Activated naive CD8-positive, alpha-beta T cell treated with anti-CD3 and anti-CD28 coated beads for 36 hours (primary cell): ENCODE data around the gene RARRES2. TPM values are rescaled to one million over a fixed set of nuclear protein-coding genes. Genes with fewer than 3 reads are reported as not detected.
"Not testable (repeated sequence)": the region's sequence is repeated elsewhere in the genome, so short reads cannot be mapped to it uniquely, and the experiment has no call there.

Experiments
- DNase-seq: peaks from one replicate; pipeline ENCODE4 v3.0.0; 2021
- H3K27ac Mint-ChIP-seq: one replicate; pipeline ENCODE4 v1.8.0; 2022; ENCODE audit warnings: mild to moderate bottlenecking, moderate library complexity, mixed read lengths
- H3K27me3 Mint-ChIP-seq: one replicate; pipeline ENCODE4 v1.8.0; 2022; ENCODE audit warnings: mild to moderate bottlenecking, mixed read lengths
- H3K36me3 Mint-ChIP-seq: one replicate; pipeline ENCODE4 v1.8.0; 2021; ENCODE audit warnings: mild to moderate bottlenecking, mixed read lengths
- H3K4me1 Mint-ChIP-seq: one replicate; pipeline ENCODE4 v1.8.0; 2021; ENCODE audit warnings: mixed read lengths
- H3K4me3 Mint-ChIP-seq: one replicate; pipeline ENCODE4 v1.8.0; 2022; ENCODE audit warnings: mild to moderate bottlenecking, moderate library complexity, mixed read lengths
- H3K9me3 Mint-ChIP-seq: one replicate; pipeline ENCODE4 v1.8.0; 2022; ENCODE audit warnings: mixed read lengths
- total RNA-seq, 2 experiments: library from RNA; stranded (reverse); gene quantifications; one replicate each; pipeline ENCODE4 v1.2.3, GENCODE V29; 2021

The RARRES2 gene
- total RNA-seq, 2 experiments from 2014 or later: not detected

DNA sequence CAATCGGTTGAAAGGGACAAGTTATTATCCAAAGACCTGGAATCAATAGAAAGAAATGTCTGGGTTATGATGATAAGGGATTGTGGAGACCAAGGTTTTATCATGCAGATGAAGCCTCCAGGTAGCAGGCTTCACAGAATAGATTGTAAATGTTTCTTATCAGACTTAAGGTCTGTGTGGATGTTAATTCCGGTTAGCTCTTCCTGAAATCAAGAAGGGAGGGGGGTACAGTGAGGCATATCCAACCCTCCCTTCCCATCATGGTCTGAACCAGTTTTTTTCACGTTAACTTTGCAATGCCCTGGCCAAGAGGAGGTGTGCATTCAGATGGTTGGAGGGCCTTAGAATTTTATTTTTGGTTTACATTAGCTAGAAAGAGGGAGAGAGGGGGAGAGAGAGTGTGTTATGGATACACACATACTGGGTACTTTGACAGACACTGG is 28.0 kb downstream of the RARRES2 start:
- Mint-ChIP-seq H3K27me3 (no peaks in the 10 kb centered on the region), H3K4me1 (peaks cover 2% of the 10 kb centered on the region), H3K9me3 (no peaks in the 10 kb centered on the region), H3K36me3 (peaks cover 8% of the 10 kb centered on the region), H3K4me3 (no peak overlapping the region), H3K27ac (no peak overlapping the region)
- no peak for DNase-seq

DNA sequence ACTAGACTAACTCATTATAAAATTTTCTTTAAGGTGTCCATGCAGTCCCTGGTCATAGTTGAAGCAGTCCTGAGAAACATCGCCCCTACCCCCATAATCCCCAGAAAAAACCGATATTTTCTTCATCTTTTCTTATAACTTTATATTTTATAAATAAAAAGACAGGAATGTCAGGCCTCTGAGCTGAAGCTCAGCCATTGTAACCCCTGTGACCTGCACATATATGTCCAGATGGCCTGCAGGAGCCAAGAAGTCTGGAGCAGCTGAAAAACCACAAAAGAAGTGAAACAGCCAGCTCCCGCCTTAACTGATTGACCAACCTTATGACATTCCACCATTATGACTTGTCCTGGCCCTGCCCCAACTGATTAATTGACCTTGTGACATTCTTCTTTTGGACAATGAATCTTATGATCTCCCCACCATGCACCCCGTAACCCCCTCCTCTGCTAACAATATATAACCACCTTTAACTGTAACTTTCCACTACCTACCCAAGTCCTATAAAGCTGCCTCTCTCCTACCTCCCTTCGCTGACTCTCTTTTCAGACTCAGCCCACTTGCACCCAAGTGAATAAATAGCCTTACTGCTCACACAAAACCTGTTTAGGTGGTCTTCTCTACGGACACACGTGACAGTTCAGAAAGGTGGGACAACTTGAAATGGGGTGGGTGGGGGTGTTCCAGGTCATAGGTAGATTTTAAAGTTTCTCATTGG is 28.6 kb downstream of the RARRES2 start:
- H3K27ac Mint-ChIP-seq, H3K4me1 Mint-ChIP-seq, H3K9me3 Mint-ChIP-seq, DNase-seq, H3K36me3 Mint-ChIP-seq, H3K4me3 Mint-ChIP-seq, H3K27me3 Mint-ChIP-seq: not testable (repeated sequence)

DNA sequence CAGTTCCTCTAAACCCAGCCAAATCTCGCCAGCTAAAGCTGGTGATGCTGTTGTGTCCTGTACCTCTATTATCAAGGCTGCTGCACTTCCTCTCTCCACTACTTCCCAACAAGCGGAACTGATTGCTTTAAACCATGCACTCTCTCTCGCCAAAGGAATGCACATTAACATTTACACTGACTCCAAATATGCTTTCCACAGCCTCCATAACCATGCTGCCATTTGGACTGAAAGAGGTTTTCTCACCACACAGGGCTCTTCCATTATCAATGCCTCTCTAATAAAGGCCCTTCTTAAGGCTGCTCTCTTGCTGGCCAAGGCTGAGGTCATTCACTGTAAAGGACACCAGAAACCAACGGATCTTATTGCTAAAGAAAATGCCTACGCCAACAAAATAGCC is 29.7 kb downstream of the RARRES2 start:
- Mint-ChIP-seq H3K4me1 (peaks cover 2% of the 10 kb centered on the region), H3K9me3 (no peaks in the 10 kb centered on the region), H3K27ac (no peak overlapping the region), H3K4me3 (no peak overlapping the region), H3K36me3 (no peaks in the 10 kb centered on the region), H3K27me3 (no peaks in the 10 kb centered on the region)
- DNase-seq: no peak

DNA sequence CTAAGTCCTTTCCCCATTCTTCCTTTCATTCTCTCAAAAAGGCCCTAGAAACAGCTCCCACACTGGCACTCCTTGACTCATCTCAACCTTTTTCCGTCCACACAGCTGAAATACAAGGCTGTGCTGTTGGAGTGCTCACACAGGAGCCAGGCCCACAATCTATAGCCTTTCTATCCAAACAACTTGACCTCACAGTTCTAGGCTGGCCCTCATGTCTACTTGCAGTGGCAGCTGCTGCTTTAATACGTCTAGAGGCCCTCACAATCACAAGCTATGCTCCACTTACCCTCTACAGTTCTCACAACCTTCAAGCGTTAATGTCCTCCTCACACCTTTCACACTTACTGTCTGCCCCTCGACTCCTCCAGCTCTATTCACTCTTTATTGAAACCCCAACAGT is 30.3 kb downstream of the RARRES2 start:
- H3K36me3 Mint-ChIP-seq: no peaks in the 10 kb centered on the region
- H3K27ac Mint-ChIP-seq: no peak overlapping the region
- no peaks in the 10 kb centered on the region for H3K27me3 Mint-ChIP-seq
- peaks cover 2% of the 10 kb centered on the region for H3K4me1 Mint-ChIP-seq
- DNase-seq: no peak
- no peaks in the 10 kb centered on the region for H3K9me3 Mint-ChIP-seq
- no peak overlapping the region for H3K4me3 Mint-ChIP-seq

DNA sequence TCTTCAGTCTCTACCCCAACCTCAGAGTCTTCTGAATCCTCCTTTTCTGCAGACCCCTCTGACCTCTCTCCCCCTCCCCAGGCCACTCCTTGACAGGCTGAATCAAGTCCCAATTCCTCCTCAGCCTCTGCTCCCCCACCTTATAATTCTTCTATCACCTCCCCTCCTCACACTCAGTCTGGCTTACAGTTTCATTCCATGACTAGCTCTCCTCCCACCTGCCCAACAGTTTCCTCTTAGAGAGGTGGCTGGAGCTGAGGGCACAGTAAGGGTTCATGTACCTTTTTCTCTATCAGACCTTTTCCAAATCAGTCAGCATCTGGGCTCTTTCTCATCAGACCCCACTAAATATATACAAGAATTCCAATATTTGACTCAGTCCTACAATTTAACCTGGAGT is 32.9 kb downstream of the RARRES2 start:
- DNase-seq: no peak
- Mint-ChIP-seq H3K4me1 (peaks cover 2% of the 10 kb centered on the region), H3K27me3 (no peaks in the 10 kb centered on the region), H3K36me3 (no peaks in the 10 kb centered on the region), H3K27ac (no peak overlapping the region), H3K4me3 (no peak overlapping the region), H3K9me3 (no peaks in the 10 kb centered on the region)

DNA sequence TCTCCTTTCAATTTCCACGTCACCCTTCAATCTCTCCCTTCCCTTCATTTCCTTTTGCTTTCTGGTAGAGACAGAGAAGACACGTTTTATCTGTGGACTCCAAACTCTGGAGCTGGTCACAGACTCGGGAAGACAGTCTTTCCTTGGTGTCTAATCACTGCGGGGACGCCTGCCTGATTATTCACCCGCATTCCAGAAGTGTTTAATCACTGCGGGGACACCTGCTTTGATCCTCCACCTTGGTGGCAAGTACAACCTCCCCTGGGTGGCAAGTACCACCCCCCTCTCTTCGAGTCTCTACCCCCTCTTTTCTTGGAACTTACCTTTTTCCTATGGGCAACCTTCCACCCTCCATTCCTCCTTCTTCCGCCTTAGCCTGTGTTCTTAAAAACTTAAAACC is 33.5 kb downstream of the RARRES2 start:
- H3K9me3 Mint-ChIP-seq: no peaks in the 10 kb centered on the region
- DNase-seq: no peak
- no peak overlapping the region for H3K27ac Mint-ChIP-seq
- peaks cover 2% of the 10 kb centered on the region for H3K4me1 Mint-ChIP-seq
- H3K27me3 Mint-ChIP-seq: no peaks in the 10 kb centered on the region
- H3K36me3 Mint-ChIP-seq: no peaks in the 10 kb centered on the region
- no peak overlapping the region for H3K4me3 Mint-ChIP-seq

DNA sequence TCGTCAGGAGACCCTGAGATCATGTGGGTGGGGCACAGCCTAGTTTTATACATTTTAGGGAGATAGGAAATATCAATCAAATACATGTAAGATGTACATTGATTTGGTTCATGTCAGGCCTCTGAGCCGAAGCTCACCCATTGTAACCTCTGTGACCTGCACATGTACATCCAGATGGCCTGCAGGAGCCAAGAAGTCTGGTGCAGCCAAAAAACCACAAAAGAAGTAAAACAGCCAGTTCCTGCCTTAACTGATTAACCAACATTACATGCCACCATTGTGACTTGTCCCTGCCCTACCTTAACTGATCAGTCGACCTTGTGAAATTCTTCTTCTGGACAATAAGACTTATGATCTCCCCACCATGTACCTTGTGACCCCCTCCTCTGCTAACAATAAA is 34.3 kb downstream of the RARRES2 start:
- Mint-ChIP-seq H3K9me3 (no peaks in the 10 kb centered on the region), H3K4me3 (no peak overlapping the region), H3K36me3 (no peaks in the 10 kb centered on the region), H3K27ac (no peak overlapping the region), H3K4me1 (peaks cover 2% of the 10 kb centered on the region), H3K27me3 (no peaks in the 10 kb centered on the region)
- DNase-seq: no peak

DNA sequence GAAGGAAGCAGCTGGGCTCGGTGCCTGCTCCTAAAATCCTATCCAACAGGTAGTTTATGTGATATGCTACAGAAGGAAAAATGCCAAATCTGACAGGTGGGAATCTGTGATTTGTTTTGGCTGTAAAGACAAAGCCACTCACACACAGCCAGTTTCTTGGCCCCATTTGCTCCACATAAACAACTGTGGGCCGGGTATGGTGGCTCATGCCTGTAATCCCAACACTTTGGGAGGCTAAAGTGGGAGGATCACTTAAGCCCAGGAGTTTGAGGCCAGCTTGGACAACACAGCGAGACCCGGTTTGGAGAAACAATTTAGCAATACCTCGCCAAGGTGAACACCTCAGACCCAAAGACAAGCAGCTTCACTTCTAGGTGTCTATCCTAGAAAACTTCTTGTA is 35.1 kb downstream of the RARRES2 start:
- H3K27me3 Mint-ChIP-seq, H3K36me3 Mint-ChIP-seq, H3K4me1 Mint-ChIP-seq, H3K4me3 Mint-ChIP-seq, H3K9me3 Mint-ChIP-seq, DNase-seq, H3K27ac Mint-ChIP-seq: not testable (repeated sequence)

DNA sequence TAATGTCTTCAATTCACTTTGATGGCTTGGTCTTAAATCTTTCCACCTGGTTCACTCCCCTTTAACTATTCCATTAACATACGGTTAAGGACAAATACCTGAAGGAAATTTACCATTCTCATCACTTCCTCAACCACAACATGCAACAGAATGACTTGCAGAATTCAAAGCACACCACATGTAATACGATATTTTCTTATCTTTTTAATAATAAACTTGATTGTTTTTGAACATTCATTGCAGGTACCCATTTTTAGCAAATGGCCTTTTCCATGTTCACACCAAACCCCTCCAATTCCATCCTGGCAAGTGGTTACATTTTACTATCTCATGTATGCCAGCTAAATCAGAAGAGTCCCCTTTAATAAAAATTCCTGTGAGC is 35.5 kb downstream of the RARRES2 start:
- DNase-seq, H3K27ac Mint-ChIP-seq, H3K4me1 Mint-ChIP-seq, H3K4me3 Mint-ChIP-seq, H3K36me3 Mint-ChIP-seq, H3K9me3 Mint-ChIP-seq, H3K27me3 Mint-ChIP-seq: not testable (repeated sequence)

DNA sequence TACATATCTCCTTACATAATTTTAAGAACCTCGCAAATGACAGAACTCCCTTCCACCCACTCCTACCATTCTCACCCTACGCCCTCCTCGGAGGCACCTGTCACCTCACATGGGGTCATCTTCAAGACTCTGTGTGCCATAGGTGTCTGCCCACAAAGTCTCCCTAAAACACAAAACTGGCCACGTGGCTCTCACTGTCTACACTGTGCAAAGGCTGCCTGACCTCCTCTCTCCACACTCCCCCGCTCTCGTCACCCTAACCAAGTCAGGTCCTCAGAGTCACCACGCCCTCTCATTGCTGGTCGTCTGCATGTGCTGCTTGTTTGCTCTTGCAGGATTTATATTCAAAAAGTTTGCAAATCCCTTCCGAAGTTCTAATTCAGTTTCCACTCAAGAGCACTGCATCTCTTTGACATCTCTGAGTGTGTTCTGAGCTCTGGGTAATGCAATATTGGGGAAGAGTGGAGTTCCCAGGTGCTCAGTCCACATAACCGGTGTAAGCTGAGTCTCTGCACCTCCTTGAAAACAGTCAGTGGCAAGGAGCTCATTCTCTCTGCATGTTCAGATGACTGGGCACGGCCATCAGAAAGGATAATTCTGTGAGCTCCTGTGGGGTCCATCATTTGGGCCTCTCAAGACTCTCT is 36.0 kb downstream of the RARRES2 start:
- H3K9me3 Mint-ChIP-seq, H3K4me1 Mint-ChIP-seq, H3K36me3 Mint-ChIP-seq, DNase-seq, H3K27ac Mint-ChIP-seq, H3K27me3 Mint-ChIP-seq, H3K4me3 Mint-ChIP-seq: not testable (repeated sequence)

DNA sequence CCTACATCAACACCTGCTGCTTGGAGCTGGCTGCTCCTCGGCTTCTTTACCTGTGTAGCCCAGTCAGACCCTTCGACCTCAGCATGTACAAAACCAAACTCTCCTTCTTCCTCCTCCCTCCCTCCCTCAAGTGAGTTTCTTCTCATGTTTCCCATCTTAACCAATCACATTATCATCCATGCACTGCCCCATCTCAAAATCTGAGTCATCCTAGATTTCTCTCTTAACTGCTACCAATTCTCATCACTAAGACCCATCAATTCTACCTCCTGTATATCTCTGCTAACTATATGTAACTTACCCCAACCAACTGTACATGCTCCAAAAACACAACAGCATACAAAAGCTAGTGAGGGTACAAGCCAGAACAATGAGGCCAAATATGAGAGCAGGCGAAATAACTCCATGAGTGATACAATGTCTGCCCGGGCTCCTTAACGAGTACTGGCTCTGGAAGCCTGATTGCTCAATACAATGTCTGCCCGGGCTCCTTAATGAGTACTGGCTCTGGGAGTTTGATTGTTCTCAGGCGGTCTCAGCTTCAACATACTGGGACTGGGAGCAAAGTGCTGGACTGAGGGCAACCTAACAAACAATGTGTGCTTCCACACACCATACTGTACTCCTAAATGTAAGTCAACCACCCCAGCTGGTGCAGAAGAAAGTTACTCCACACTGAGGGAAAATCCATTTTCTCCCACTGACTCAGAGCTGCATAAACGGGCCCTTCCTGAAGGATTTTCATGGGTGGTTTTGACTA is 36.8 kb downstream of the RARRES2 start:
- DNase-seq, H3K4me3 Mint-ChIP-seq, H3K4me1 Mint-ChIP-seq, H3K27me3 Mint-ChIP-seq, H3K9me3 Mint-ChIP-seq, H3K27ac Mint-ChIP-seq, H3K36me3 Mint-ChIP-seq: not testable (repeated sequence)

DNA sequence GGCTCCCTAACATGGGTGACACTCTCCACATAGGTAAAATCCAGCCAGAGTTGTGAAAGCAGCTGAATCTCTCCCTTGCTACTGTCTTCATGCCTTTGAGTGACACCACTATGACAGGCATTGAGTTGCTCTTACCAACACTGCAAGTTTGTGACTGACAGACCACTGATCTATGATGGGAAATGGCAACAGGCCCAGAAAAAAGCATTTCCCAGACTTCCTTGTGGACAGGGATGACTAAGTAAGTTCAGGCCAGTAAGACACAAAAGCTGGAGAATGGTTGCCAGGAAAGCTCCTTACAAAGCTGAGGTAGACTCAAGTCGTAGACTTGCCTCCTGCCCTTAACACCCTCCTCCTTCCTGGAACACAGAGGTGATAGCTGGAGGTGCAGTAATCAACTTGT is 38.5 kb downstream of the RARRES2 start:
- not testable (repeated sequence) for H3K27me3 Mint-ChIP-seq, H3K27ac Mint-ChIP-seq, H3K9me3 Mint-ChIP-seq, DNase-seq, H3K4me1 Mint-ChIP-seq, H3K4me3 Mint-ChIP-seq, H3K36me3 Mint-ChIP-seq

DNA sequence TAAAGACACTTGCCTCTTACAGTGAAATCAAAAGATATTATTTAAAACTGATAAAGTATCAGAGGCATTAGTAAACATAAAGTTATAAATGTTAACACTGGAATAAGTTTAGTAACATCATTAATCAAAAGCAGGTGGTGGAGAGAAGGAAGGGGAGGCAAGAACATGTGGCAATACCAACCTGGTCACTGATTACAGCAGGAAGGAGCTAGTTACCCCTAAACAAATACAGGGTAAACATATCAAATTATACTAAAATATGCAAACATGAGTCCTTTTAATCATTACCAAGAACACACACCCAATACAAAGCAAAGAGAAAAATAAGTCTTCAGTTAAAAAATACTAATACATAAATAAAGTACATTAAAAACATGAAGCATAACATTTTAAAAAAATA is 43.5 kb downstream of the RARRES2 start:
- H3K27ac Mint-ChIP-seq, H3K27me3 Mint-ChIP-seq, H3K4me1 Mint-ChIP-seq, DNase-seq, H3K36me3 Mint-ChIP-seq, H3K4me3 Mint-ChIP-seq, H3K9me3 Mint-ChIP-seq: not testable (repeated sequence)

DNA sequence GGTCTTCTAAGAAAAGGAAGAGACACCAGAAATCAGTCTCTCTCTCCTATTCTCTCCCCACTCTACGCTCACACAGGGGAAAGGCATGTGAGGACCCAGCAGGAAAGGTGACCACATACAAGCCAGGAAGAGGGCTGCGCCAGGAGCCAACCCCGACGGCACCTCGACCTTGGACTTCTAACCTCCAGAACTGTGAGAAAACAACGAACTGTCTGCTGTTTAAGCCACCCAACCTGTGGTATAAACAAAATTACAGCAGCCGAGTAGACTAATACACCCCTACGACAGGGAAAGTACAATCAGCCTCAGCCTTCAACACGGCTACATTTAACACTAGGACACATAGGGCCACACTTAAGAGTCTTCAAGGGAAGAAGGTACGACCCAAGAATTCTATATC is 44.6 kb downstream of the RARRES2 start:
- H3K36me3 Mint-ChIP-seq, H3K9me3 Mint-ChIP-seq, H3K4me3 Mint-ChIP-seq, H3K4me1 Mint-ChIP-seq, H3K27ac Mint-ChIP-seq, H3K27me3 Mint-ChIP-seq, DNase-seq: not testable (repeated sequence)

DNA sequence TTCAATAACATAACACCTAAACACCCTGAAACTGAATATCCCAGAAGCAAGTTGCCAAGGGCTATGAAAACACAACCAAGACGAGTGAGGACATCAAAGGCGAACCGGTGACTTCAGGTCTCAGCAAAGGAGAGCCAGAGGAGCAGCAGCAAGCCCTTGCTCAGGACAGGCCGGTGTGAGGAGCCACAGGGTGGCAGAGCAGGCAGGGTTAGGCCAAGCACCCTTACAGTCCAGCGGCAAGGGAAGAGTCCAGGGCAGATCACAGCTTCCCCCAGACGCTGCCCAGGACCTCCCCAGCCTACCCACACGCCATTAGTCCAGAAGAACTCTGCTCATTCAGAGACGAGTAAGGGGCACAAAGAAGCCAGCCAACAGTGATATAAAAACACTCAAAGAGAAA is 45.8 kb downstream of the RARRES2 start:
- not testable (repeated sequence) for H3K27ac Mint-ChIP-seq, H3K27me3 Mint-ChIP-seq, H3K4me3 Mint-ChIP-seq, H3K36me3 Mint-ChIP-seq, DNase-seq, H3K4me1 Mint-ChIP-seq, H3K9me3 Mint-ChIP-seq

DNA sequence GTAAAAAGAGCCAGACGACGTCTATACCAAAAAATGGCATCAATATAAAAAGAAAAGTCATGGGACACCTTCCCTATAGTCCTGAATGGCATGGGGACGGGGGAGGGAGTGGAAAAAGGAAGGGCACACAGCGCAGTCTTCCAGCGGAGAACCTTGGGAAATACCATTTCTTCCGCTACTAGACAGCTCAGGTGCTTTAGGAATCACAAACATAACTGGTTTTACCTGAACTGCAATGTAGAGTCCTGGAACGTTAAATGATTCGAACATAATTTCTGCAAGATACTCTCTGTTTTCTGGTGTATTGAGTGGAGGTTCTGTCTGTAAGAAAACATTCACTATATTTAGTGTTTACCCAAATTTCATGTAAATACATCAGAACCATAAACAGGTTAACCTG is 46.4 kb downstream of the RARRES2 start:
- not testable (repeated sequence) for H3K27ac Mint-ChIP-seq, H3K4me3 Mint-ChIP-seq, H3K9me3 Mint-ChIP-seq, H3K36me3 Mint-ChIP-seq, DNase-seq, H3K27me3 Mint-ChIP-seq, H3K4me1 Mint-ChIP-seq
